H9 (cell line): ENCODE data around the gene CD4. TPM values are rescaled to one million over a fixed set of nuclear protein-coding genes. Genes with fewer than 3 reads are reported as not detected.

ENCODE experiments used
- DNase-seq: peaks from one replicate; pipeline ENCODE4 v3.0.0-alpha.2; 2017
- H2AFZ ChIP-seq: one replicate; pipeline ENCODE4 v1.6.1; 2013; ENCODE audit warnings: mild to moderate bottlenecking, low read length, control low read depth, moderate library complexity
- H2AK5ac ChIP-seq: 2 replicates; pipeline ENCODE4 v1.6.1; 2013; ENCODE audit warnings: low read length, control low read depth, mixed read lengths; ENCODE audit not compliant: insufficient read length
- H2BK120ac ChIP-seq: one replicate; pipeline ENCODE4 v1.6.1; 2013; ENCODE audit warnings: low read depth, mild to moderate bottlenecking, low read length, control low read depth, inconsistent platforms; ENCODE audit not compliant: poor library complexity, severe bottlenecking
- H2BK12ac ChIP-seq: 2 replicates; pipeline ENCODE4 v1.6.1; 2013; ENCODE audit warnings: low read length, control low read depth, mixed read lengths, low read depth; ENCODE audit not compliant: insufficient read length
- H2BK15ac ChIP-seq: 2 replicates; pipeline ENCODE4 v1.6.1; 2013; ENCODE audit warnings: low read depth, low read length, control low read depth
- H2BK20ac ChIP-seq: one replicate; pipeline ENCODE4 v1.6.1; 2013; ENCODE audit warnings: low read depth, mild to moderate bottlenecking, low read length, control low read depth, inconsistent platforms; ENCODE audit not compliant: poor library complexity, severe bottlenecking
- H2BK5ac ChIP-seq: 2 replicates; pipeline ENCODE4 v1.6.1; 2013; ENCODE audit warnings: low read length, control low read depth, mixed read lengths; ENCODE audit not compliant: insufficient read length
- H3K14ac ChIP-seq: 2 replicates; pipeline ENCODE4 v1.6.1; 2013; ENCODE audit warnings: low read length, control low read depth; ENCODE audit not compliant: insufficient read depth
- H3K18ac ChIP-seq: 2 replicates; pipeline ENCODE4 v1.6.1; 2013; ENCODE audit warnings: low read depth, mild to moderate bottlenecking, mixed read lengths, low read length, control low read depth; ENCODE audit not compliant: insufficient read length
- H3K23ac ChIP-seq: 2 replicates; pipeline ENCODE4 v1.6.1; 2013; ENCODE audit warnings: low read length, control low read depth, mixed read lengths, low read depth; ENCODE audit not compliant: insufficient read length
- H3K23me2 ChIP-seq: 2 replicates; pipeline ENCODE4 v1.6.1; 2013; ENCODE audit warnings: low read depth, mild to moderate bottlenecking, mixed read lengths, low read length, control low read depth; ENCODE audit not compliant: insufficient read length, poor library complexity, severe bottlenecking
- H3K27ac ChIP-seq: 2 replicates; pipeline ENCODE4 v1.5.1; 2013; ENCODE audit warnings: low read length, control low read depth, mixed read lengths, low read depth; ENCODE audit not compliant: insufficient read length
- H3K27me3 ChIP-seq: 2 replicates; pipeline ENCODE4 v1.6.1; 2013; ENCODE audit warnings: low read length, control low read depth, inconsistent platforms; ENCODE audit not compliant: insufficient read depth
- H3K4ac ChIP-seq: 2 replicates; pipeline ENCODE4 v1.6.1; 2013; ENCODE audit warnings: low read depth, mild to moderate bottlenecking, control low read depth, inconsistent platforms, low read length, moderate library complexity
- H3K4me1 ChIP-seq: 2 replicates; pipeline ENCODE4 v1.6.1; 2013; ENCODE audit warnings: low read length, control low read depth, inconsistent platforms; ENCODE audit not compliant: insufficient read depth
- H3K4me2 ChIP-seq: 2 replicates; pipeline ENCODE4 v1.6.1; 2013; ENCODE audit warnings: low read length, control low read depth, mixed read lengths; ENCODE audit not compliant: insufficient read length, insufficient read depth
- H3K56ac ChIP-seq: 2 replicates; pipeline ENCODE4 v1.6.1; 2013; ENCODE audit warnings: low read depth, mild to moderate bottlenecking, mixed read lengths, low read length, control low read depth; ENCODE audit not compliant: insufficient read length
- H3K79me1 ChIP-seq: 2 replicates; pipeline ENCODE4 v1.6.1; 2013; ENCODE audit warnings: low read depth, mild to moderate bottlenecking, moderate library complexity, low read length, control low read depth, inconsistent platforms; ENCODE audit not compliant: insufficient read depth, poor library complexity, severe bottlenecking
- H3K79me2 ChIP-seq: 2 replicates; pipeline ENCODE4 v1.6.1; 2013; ENCODE audit warnings: low read length, control low read depth, inconsistent platforms; ENCODE audit not compliant: insufficient read depth
- H3K9ac ChIP-seq: 2 replicates; pipeline ENCODE4 v1.6.1; 2013; ENCODE audit warnings: low read length, control low read depth, mixed read lengths; ENCODE audit not compliant: insufficient read length; ENCODE audit errors: extremely low read depth
- H3K9me3 ChIP-seq: one replicate; pipeline ENCODE4 v1.6.1; 2013; ENCODE audit warnings: low read depth, low read length, inconsistent platforms; ENCODE audit not compliant: control insufficient read depth
- H3T11ph ChIP-seq: one replicate; pipeline ENCODE4 v1.6.1; 2013; ENCODE audit warnings: mild to moderate bottlenecking, low read length, control low read depth, inconsistent platforms
- H4K20me1 ChIP-seq: one replicate; pipeline ENCODE4 v1.6.1; 2013; ENCODE audit not compliant: control insufficient read depth, insufficient read length, insufficient read depth
- H4K5ac ChIP-seq: 2 replicates; pipeline ENCODE4 v1.6.1; 2013; ENCODE audit warnings: low read depth, mild to moderate bottlenecking, mixed read lengths, low read length, control low read depth; ENCODE audit not compliant: insufficient read length
- H4K8ac ChIP-seq: replicated peaks from 2 replicates; pipeline ENCODE4 v1.6.1; 2013; ENCODE audit warnings: low read length, control low read depth, mixed read lengths, low read depth; ENCODE audit not compliant: insufficient read length
- H4K91ac ChIP-seq: 2 replicates; pipeline ENCODE4 v1.6.1; 2013; ENCODE audit warnings: low read depth, mild to moderate bottlenecking, moderate library complexity, mixed read lengths, low read length, control low read depth; ENCODE audit not compliant: insufficient read length
- H3K27ac Mint-ChIP-seq, 3 experiments: 2 replicates in 2 of 3; 3 replicates in 1 of 3; pipeline ENCODE4 v1.8.0; 2020 to 2021; ENCODE audit warnings: mixed read lengths in 3 of 3, mild to moderate bottlenecking in 1 of 3, moderate library complexity in 1 of 3
- H3K27me3 Mint-ChIP-seq: 2 replicates; pipeline ENCODE4 v1.8.0; 2021; ENCODE audit warnings: low read depth, mild to moderate bottlenecking, moderate library complexity, mixed read lengths
- H3K36me3 Mint-ChIP-seq, 3 experiments: 2 replicates in 2 of 3; 3 replicates in 1 of 3; pipeline ENCODE4 v1.8.0; 2020 to 2021; ENCODE audit warnings: low read depth in 3 of 3, mixed read lengths in 3 of 3; ENCODE audit not compliant: insufficient read depth in 1 of 3
- H3K4me1 Mint-ChIP-seq, 2 experiments: 2 replicates each; pipeline ENCODE4 v1.8.0; 2020; ENCODE audit warnings: mixed read lengths in 2 of 2
- H3K4me3 Mint-ChIP-seq, 2 experiments: 2 replicates in 1 of 2; 3 replicates in 1 of 2; pipeline ENCODE4 v1.8.0; 2020 to 2021; ENCODE audit warnings: mild to moderate bottlenecking in 2 of 2, mixed read lengths in 2 of 2, moderate library complexity in 1 of 2
- H3K9me3 Mint-ChIP-seq, 2 experiments: 2 replicates in 1 of 2; 3 replicates in 1 of 2; pipeline ENCODE4 v1.8.0; 2020; ENCODE audit warnings: mild to moderate bottlenecking in 2 of 2, mixed read lengths in 2 of 2, moderate library complexity in 1 of 2
- WGBS: extraction: QIAGEN DNeasy Blood & Tissue Kit; methylation state at CpG from one replicate; pipeline ENCODE4 v1.1.7; 2013; ENCODE audit warnings: missing lambda C conversion rate, low lambda C conversion rate, mixed read lengths; ENCODE audit not compliant: insufficient read length; ENCODE audit errors: extremely low coverage; 5-methylcytosine and 5-hydroxymethylcytosine counted together
- total RNA-seq: library from RNA; stranded (reverse); gene quantifications from 2 replicates; pipeline ENCODE4 v1.2.1, GENCODE V29; 2021
- TF ChIP-seq, protein P1 (sequence below): fragments of 200-600 bp; sonication (generic); conservative IDR thresholded peaks from 3 replicates; pipeline ENCODE4 v1.8.0; 2021; ENCODE audit warnings: antibody characterized with exemption, mild to moderate bottlenecking

Gene CD4
- total RNA-seq, 1 experiment from 2014 or later, result 1.1 TPM

DNA sequence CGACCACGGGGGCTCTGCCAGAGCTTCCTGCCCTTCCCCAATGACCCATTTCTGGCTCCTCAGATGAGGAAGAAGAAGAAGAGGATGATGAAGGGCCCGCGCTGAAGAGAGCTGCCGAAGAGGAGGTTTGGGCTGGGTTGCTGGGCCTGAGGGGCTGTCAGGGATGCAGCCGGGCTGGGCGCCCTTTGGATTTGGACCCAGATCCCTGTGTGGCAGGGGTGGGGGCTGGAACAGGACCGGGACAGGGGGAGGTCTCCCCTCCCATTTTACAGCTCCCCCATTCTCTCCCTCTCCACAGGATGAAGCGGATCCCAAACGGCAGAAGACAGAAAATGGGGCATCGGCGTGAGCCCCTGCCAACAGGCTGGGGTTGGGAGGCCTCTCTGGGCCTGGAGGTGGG lies 19.2 kb upstream of the CD4 start:
- no peak overlapping the region for H3K56ac ChIP-seq
- H3K18ac ChIP-seq, result no peak overlapping the region
- no peak for DNase-seq
- H3K14ac ChIP-seq, result no peak overlapping the region
- H3K4ac ChIP-seq, result no peak overlapping the region
- no peak overlapping the region for H3K4me2 ChIP-seq
- no peak overlapping the region for H3T11ph ChIP-seq
- H3K4me1 Mint-ChIP-seq, result peaks cover 48 to 71% of the 10 kb centered on the region in 2 experiments
- peaks cover 11% of the 10 kb centered on the region; the same call in 1 of the 2 replicates for H3K79me2 ChIP-seq
- no peak overlapping the region for H2BK15ac ChIP-seq
- H2BK12ac ChIP-seq, result no peak overlapping the region
- WGBS, result no CpG with 5 or more reads among the region's 12 CpGs
- H3K9me3 ChIP-seq, result no peaks in the 10 kb centered on the region
- no peak overlapping the region for H3K23ac ChIP-seq
- no peak overlapping the region for H4K91ac ChIP-seq
- peak overlapping the region in 1 of 3 experiments; percentile 71; a peak in 2 of 7 replicates for H3K27ac Mint-ChIP-seq
- peaks cover 25% of the 10 kb centered on the region for H3K27me3 Mint-ChIP-seq
- H3K27me3 ChIP-seq, result peaks cover 3% of the 10 kb centered on the region; the same call in 1 of the 2 replicates
- no peak overlapping the region for H2AFZ ChIP-seq
- TF ChIP-seq, protein P1, sequence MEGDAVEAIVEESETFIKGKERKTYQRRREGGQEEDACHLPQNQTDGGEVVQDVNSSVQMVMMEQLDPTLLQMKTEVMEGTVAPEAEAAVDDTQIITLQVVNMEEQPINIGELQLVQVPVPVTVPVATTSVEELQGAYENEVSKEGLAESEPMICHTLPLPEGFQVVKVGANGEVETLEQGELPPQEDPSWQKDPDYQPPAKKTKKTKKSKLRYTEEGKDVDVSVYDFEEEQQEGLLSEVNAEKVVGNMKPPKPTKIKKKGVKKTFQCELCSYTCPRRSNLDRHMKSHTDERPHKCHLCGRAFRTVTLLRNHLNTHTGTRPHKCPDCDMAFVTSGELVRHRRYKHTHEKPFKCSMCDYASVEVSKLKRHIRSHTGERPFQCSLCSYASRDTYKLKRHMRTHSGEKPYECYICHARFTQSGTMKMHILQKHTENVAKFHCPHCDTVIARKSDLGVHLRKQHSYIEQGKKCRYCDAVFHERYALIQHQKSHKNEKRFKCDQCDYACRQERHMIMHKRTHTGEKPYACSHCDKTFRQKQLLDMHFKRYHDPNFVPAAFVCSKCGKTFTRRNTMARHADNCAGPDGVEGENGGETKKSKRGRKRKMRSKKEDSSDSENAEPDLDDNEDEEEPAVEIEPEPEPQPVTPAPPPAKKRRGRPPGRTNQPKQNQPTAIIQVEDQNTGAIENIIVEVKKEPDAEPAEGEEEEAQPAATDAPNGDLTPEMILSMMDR, result no peak
- H2BK120ac ChIP-seq, result no peak overlapping the region
- no peak overlapping the region for H3K9ac ChIP-seq
- no peaks in the 10 kb centered on the region for H4K20me1 ChIP-seq
- peak overlapping the region in 1 of 2 experiments; percentile 49; a peak in 2 of 5 replicates for H3K4me3 Mint-ChIP-seq
- no peak overlapping the region for H2AK5ac ChIP-seq
- no peak overlapping the region for H2BK5ac ChIP-seq
- H3K9me3 Mint-ChIP-seq, result peaks cover 0 to 3% of the 10 kb centered on the region in 2 experiments; a peak in 2 of 5 replicates
- H4K5ac ChIP-seq, result no peak overlapping the region
- H3K79me1 ChIP-seq, result no peaks in the 10 kb centered on the region
- H3K4me1 ChIP-seq, result peaks cover 8% of the 10 kb centered on the region; the same call in 1 of the 2 replicates
- H4K8ac ChIP-seq, result no peak overlapping the region
- no peak overlapping the region for H3K27ac ChIP-seq
- H3K36me3 Mint-ChIP-seq, result peaks cover 23 to 39% (median 35%) of the 10 kb centered on the region in 3 experiments; a peak in 6 of 7 replicates
- no peak overlapping the region for H2BK20ac ChIP-seq
- peaks cover 30% of the 10 kb centered on the region for H3K23me2 ChIP-seq
